HepG2 (cell line): Measurements from ENCODE around the gene IGF2BP3. TPM values are rescaled to one million over a fixed set of nuclear protein-coding genes. Genes with fewer than 3 reads are reported as not detected.

ENCODE experiments used
- CCDC6 ChIP-seq: sonication (generic); formaldehyde crosslinking; IDR thresholded peaks from 2 replicates; pipeline ENCODE4 v1.8.1; 2022; ENCODE audit warnings: mild to moderate bottlenecking, missing genetic modification reagents, moderate library complexity
- DMAP1 ChIP-seq: IDR thresholded peaks from 2 replicates; pipeline ENCODE4 v1.6.1; 2016
- ETV6 ChIP-seq: sonication (generic); formaldehyde crosslinking; conservative IDR thresholded peaks from 2 replicates; pipeline ENCODE4 v1.4.0; 2020; ENCODE audit warnings: missing genetic modification reagents
- GFI1 ChIP-seq: sonication (generic); formaldehyde crosslinking; IDR thresholded peaks from 2 replicates; pipeline ENCODE4 v1.5.0; 2020; ENCODE audit warnings: missing genetic modification reagents, mild to moderate bottlenecking, borderline replicate concordance
- MED8 ChIP-seq: sonication (generic); formaldehyde crosslinking; IDR thresholded peaks from 2 replicates; pipeline ENCODE4 v1.8.1; 2023; ENCODE audit warnings: mild to moderate bottlenecking, missing genetic modification reagents; ENCODE audit not compliant: insufficient replicate concordance
- MIER3 ChIP-seq: IDR thresholded peaks from 2 replicates; pipeline ENCODE4 v1.6.1; 2016; ENCODE audit warnings: missing compliant biosample characterization, borderline replicate concordance
- NCOR1 ChIP-seq: fragments of 200-600 bp; sonication (generic); IDR thresholded peaks from 2 replicates; pipeline ENCODE4 v1.7.0; 2017; ENCODE audit warnings: antibody characterized with exemption, low read length, borderline replicate concordance
- REPIN1 ChIP-seq: sonication (generic); formaldehyde crosslinking; IDR thresholded peaks from 2 replicates; pipeline ENCODE4 v1.8.0; 2022; ENCODE audit warnings: missing genetic modification reagents, low read depth, mild to moderate bottlenecking, borderline replicate concordance
- RERE ChIP-seq: IDR thresholded peaks from 2 replicates; pipeline ENCODE4 v1.6.1; 2016; ENCODE audit warnings: low read depth, missing genetic modification reagents, missing compliant biosample characterization
- SOX6 ChIP-seq, 2 experiments: fragments of 450-650 bp in 1 of 2; sonication (generic) in 1 of 2; formaldehyde crosslinking in 1 of 2; IDR thresholded peaks; 2 replicates each; pipeline versions ENCODE4 v1.4.0 to v1.6.1; 2017 to 2020; ENCODE audit warnings: antibody characterized with exemption in 1 of 2, mild to moderate bottlenecking in 1 of 2, missing genetic modification reagents in 1 of 2
- STAT5B ChIP-seq: sonication (generic); formaldehyde crosslinking; IDR thresholded peaks from 2 replicates; pipeline ENCODE4 v1.4.0; 2020; ENCODE audit warnings: missing genetic modification reagents
- TCF7L2 ChIP-seq: IDR thresholded peaks from 2 replicates; pipeline ENCODE4 v1.6.1; 2011; ENCODE audit warnings: mild to moderate bottlenecking, low read depth, low read length, moderate library complexity
- YEATS2 ChIP-seq: sonication (generic); formaldehyde crosslinking; IDR thresholded peaks from 2 replicates; pipeline ENCODE4 v1.4.0; 2020; ENCODE audit warnings: missing genetic modification reagents, borderline replicate concordance
- ZFP1 ChIP-seq: IDR thresholded peaks from 2 replicates; pipeline ENCODE4 v1.6.1; 2016
- ZFP36L1 ChIP-seq: sonication (generic); formaldehyde crosslinking; IDR thresholded peaks from 2 replicates; pipeline ENCODE4 v1.8.0; 2022; ENCODE audit warnings: mild to moderate bottlenecking, missing genetic modification reagents, moderate library complexity
- ZMYM2 ChIP-seq: sonication (generic); formaldehyde crosslinking; IDR thresholded peaks from 2 replicates; pipeline ENCODE4 v1.8.0; 2022; ENCODE audit warnings: mild to moderate bottlenecking, missing genetic modification reagents
- ZNF350 ChIP-seq: sonication (generic); formaldehyde crosslinking; IDR thresholded peaks from 2 replicates; pipeline ENCODE4 v1.4.0; 2020; ENCODE audit warnings: mild to moderate bottlenecking, low read depth, missing genetic modification reagents, borderline replicate concordance
- polyA plus RNA-seq, 8 experiments: library from polyadenylated mRNA; depleted of rRNA in 3 of 8; stranded (reverse) in 7 of 8; unstranded in 1 of 8; fragments of >200 nt; fragmentation: Illumina TruSeq in 4 of 8; extraction: Trizol in 4 of 8; gene quantifications; 2 replicates each; pipeline versions ENCODE4 v1.2.1 to v1.2.3, GENCODE V29; 2011 to 2016; ENCODE audit warnings: low read depth in 4 of 8, missing spikeins in 1 of 8, mixed read lengths in 1 of 8; ENCODE audit not compliant: insufficient read depth in 1 of 8
- total RNA-seq, 5 experiments: library from RNA; depleted of rRNA; stranded (reverse); fragments of >200 nt; fragmentation: Illumina TruSeq; extraction: Trizol; gene quantifications; 2 replicates each; pipeline ENCODE4 v1.2.3, GENCODE V29; 2016; ENCODE audit warnings: low read depth in 1 of 5
- TF ChIP-seq, protein P1 (sequence below): sonication (generic); formaldehyde crosslinking; conservative IDR thresholded peaks from 2 replicates; pipeline ENCODE4 v1.8.0; 2022; ENCODE audit warnings: low read depth, missing genetic modification reagents
- TF ChIP-seq, protein P2 (sequence below): IDR thresholded peaks from 2 replicates; pipeline ENCODE4 v1.6.1; 2016; ENCODE audit warnings: low read depth
- TF ChIP-seq, protein P3 (sequence below): sonication (generic); formaldehyde crosslinking; IDR thresholded peaks from 2 replicates; pipeline ENCODE4 v1.5.1; 2020; ENCODE audit warnings: missing genetic modification reagents, mild to moderate bottlenecking, borderline replicate concordance

IGF2BP3 gene
- total and polyA plus RNA-seq, 2 of the 13 experiments (the other 11 are each of a cell fraction or from before 2014, with no cell fraction given) = 37.7 to 39.5 TPM

GRCh38 chr7:23334482-23335056 lies 135.7 kb downstream of the IGF2BP3 start (continued):
- TF ChIP-seq, protein P1, sequence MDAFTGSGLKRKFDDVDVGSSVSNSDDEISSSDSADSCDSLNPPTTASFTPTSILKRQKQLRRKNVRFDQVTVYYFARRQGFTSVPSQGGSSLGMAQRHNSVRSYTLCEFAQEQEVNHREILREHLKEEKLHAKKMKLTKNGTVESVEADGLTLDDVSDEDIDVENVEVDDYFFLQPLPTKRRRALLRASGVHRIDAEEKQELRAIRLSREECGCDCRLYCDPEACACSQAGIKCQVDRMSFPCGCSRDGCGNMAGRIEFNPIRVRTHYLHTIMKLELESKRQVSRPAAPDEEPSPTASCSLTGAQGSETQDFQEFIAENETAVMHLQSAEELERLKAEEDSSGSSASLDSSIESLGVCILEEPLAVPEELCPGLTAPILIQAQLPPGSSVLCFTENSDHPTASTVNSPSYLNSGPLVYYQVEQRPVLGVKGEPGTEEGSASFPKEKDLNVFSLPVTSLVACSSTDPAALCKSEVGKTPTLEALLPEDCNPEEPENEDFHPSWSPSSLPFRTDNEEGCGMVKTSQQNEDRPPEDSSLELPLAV (CRISPR knock-in tag) = no peak
- TF ChIP-seq ETV6 (CRISPR knock-in tag) (0 out of 2 replicates have a peak, but pooled peaks have one; percentile 25), TCF7L2 (no peak; the same call in 1 of the 2 replicates), ZMYM2 (CRISPR knock-in tag) (no peak), STAT5B (CRISPR knock-in tag) (peak; percentile 72; the same call in 1 of the 2 replicates), RERE (CRISPR knock-in tag) (peak; percentile 94), ZNF350 (CRISPR knock-in tag) (no peak), SOX6 (IDR thresholded peaks at IDR 0.05) (no peak), SOX6 (CRISPR knock-in tag; IDR thresholded peaks at IDR 0.05) (peak; percentile 95), ZFP1 (CRISPR knock-in tag) (peak; percentile 63; the same call in 1 of the 2 replicates), ZFP36L1 (CRISPR knock-in tag) (no peak), CCDC6 (CRISPR knock-in tag) (peak; percentile 53; the same call in 1 of the 2 replicates), DMAP1 (CRISPR knock-in tag) (peak; percentile 48), NCOR1 (peak; percentile 62; the same call in 1 of the 2 replicates), YEATS2 (CRISPR knock-in tag) (peak; percentile 70; the same call in 1 of the 2 replicates), GFI1 (CRISPR knock-in tag) (peak; percentile 90), MIER3 (peak; percentile 91; the same call in 1 of the 2 replicates), REPIN1 (peak; percentile 59; the same call in 1 of the 2 replicates), MED8 (CRISPR knock-in tag) (peak; percentile 60)
- TF ChIP-seq, protein P2, sequence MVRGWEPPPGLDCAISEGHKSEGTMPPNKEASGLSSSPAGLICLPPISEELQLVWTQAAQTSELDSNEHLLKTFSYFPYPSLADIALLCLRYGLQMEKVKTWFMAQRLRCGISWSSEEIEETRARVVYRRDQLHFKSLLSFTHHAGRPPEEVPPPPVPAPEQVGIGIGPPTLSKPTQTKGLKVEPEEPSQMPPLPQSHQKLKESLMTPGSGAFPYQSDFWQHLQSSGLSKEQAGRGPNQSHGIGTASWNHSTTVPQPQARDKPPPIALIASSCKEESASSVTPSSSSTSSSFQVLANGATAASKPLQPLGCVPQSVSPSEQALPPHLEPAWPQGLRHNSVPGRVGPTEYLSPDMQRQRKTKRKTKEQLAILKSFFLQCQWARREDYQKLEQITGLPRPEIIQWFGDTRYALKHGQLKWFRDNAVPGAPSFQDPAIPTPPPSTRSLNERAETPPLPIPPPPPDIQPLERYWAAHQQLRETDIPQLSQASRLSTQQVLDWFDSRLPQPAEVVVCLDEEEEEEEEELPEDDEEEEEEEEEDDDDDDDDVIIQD (CRISPR knock-in tag) = peak; percentile 64
- TF ChIP-seq, protein P3, sequence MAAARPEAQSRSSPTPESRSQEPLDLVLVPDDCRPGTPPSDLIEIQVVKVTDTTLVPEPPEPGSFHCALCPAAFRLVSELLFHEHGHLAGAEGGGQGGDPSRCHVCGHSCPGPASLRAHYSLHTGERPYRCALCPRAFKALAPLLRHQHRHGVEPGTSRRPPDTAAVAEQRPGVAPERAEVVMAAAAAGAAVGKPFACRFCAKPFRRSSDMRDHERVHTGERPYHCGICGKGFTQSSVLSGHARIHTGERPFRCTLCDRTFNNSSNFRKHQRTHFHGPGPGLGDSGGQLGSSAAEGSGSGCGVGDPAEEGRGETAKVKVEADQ (CRISPR knock-in tag) = 0 out of 2 replicates have a peak, but pooled peaks have one; percentile 20
